Bronchial epithelial cell (primary cell): ENCODE results near the gene SERPINE1. TPM values are rescaled to one million over a fixed set of nuclear protein-coding genes. Genes with fewer than 3 reads are reported as not detected.

Experiments
- DNase-seq: peaks from one replicate; pipeline ENCODE4 v3.0.0-alpha.2; 2010; ENCODE audit warnings: low read depth
- FAIRE-seq: peaks from 2 replicates; lab custom pipeline; 2011; peaks lifted over from hg19 to GRCh38; lab: Jason Lieb, UNC
- H3K27me3 ChIP-seq: 2 replicates; pipeline ENCODE4 v1.5.1; 2011; ENCODE audit warnings: low read length; ENCODE audit not compliant: control insufficient read depth, insufficient read depth
- H3K36me3 ChIP-seq: 2 replicates; pipeline ENCODE4 v1.5.1; 2011; ENCODE audit warnings: low read length; ENCODE audit not compliant: control insufficient read depth, insufficient read depth
- H3K4me3 ChIP-seq: 2 replicates; pipeline ENCODE4 v1.5.1; 2011; ENCODE audit warnings: mild to moderate bottlenecking, low read depth, low read length, control low read depth
- CTCF ChIP-seq: IDR thresholded peaks from 2 replicates; pipeline ENCODE4 v1.5.1; 2011; ENCODE audit warnings: mild to moderate bottlenecking, moderate library complexity, low read length, control low read depth, inconsistent platforms; ENCODE audit not compliant: insufficient read depth, severe bottlenecking
- total RNA-seq: library from RNA; depleted of rRNA; stranded (reverse); fragments of >200 nt; gene quantifications from 2 replicates; pipeline ENCODE4 v1.2.1, GENCODE V29; 2014

SERPINE1 gene
- total RNA-seq, 1 donor from 2014 or later: 54.2 TPM

- Histone ChIP-seq H3K4me3 (no peak overlapping the region), H3K36me3 (no peaks in the 10 kb centered on the region), H3K27me3 (no peaks in the 10 kb centered on the region)
- no peak for TF ChIP-seq CTCF
- DNase-seq (no peak), FAIRE-seq (no peak)
Observed at GRCh38 chr7:101113836-101114235, 13.1 kb upstream of the SERPINE1 start.

- peak; percentile 67 for DNase-seq
- Histone ChIP-seq H3K27me3 (no peaks in the 10 kb centered on the region), H3K36me3 (no peaks in the 10 kb centered on the region), H3K4me3 (no peak overlapping the region)
- no peak for FAIRE-seq
- no peak for TF ChIP-seq CTCF
Observed at GRCh38 chr7:101114492-101114891, 12.4 kb upstream of the SERPINE1 start.

GRCh38 chr7:101115215-101115614, 11.7 kb upstream of the SERPINE1 start:
- no peaks in the 10 kb centered on the region for H3K36me3 ChIP-seq

GRCh38 chr7:101116898-101117297, 10.0 kb upstream of the SERPINE1 start:
- no peak for FAIRE-seq
- H3K36me3 ChIP-seq: no peaks in the 10 kb centered on the region
- no peak for DNase-seq
- TF ChIP-seq CTCF: no peak
- no peak overlapping the region for H3K4me3 ChIP-seq
- H3K27me3 ChIP-seq: no peaks in the 10 kb centered on the region

More at GRCh38 chr7:101115215-101115614, 11.7 kb upstream of the SERPINE1 start:
- no peaks in the 10 kb centered on the region for H3K27me3 ChIP-seq
- DNase-seq (no peak), FAIRE-seq (no peak)
- H3K4me3 ChIP-seq: no peak overlapping the region
- TF ChIP-seq CTCF: no peak

- DNase-seq (no peak), FAIRE-seq (no peak)
- TF ChIP-seq CTCF: no peak
- Histone ChIP-seq H3K4me3 (no peak overlapping the region), H3K27me3 (no peaks in the 10 kb centered on the region), H3K36me3 (no peaks in the 10 kb centered on the region)
Observed at GRCh38 chr7:101118856-101119255, 8.0 kb upstream of the SERPINE1 start.

- no peak for FAIRE-seq
- H3K27me3 ChIP-seq: no peaks in the 10 kb centered on the region
- no peaks in the 10 kb centered on the region for H3K36me3 ChIP-seq
- no peak for TF ChIP-seq CTCF
- no peak for DNase-seq
- H3K4me3 ChIP-seq: no peak overlapping the region
Observed at GRCh38 chr7:101119876-101120275, 7.0 kb upstream of the SERPINE1 start.
